Measurements from ENCODE around the gene SCRT2. TPM values are rescaled to one million over a fixed set of nuclear protein-coding genes. Genes with fewer than 3 reads are reported as not detected.

The SCRT2 gene
- total RNA-seq, 1 donor from 2014 or later, result not detected

- no peak for DNase-seq (ENCODE audit: low spot score)
Measured at GRCh38 chr20:672963-673602, 2.5 kb downstream of the SCRT2 start.

GRCh38 chr20:671252-672030 is 4.2 kb downstream of the SCRT2 start:
- no peak for DNase-seq (ENCODE audit: low spot score)

GRCh38 chr20:669573-669972 is 6.0 kb downstream of the SCRT2 start:
- DNase-seq (ENCODE audit: low spot score), result no peak

- DNase-seq (ENCODE audit: low spot score), result no peak
Measured at GRCh38 chr20:668638-669037, 7.0 kb downstream of the SCRT2 start.

- DNase-seq (ENCODE audit: low spot score), result no peak
Measured at GRCh38 chr20:668050-668449, 7.6 kb downstream of the SCRT2 start.

- DNase-seq (ENCODE audit: low spot score), result no peak
Measured at GRCh38 chr20:667351-668034, 8.1 kb downstream of the SCRT2 start.

- no peak for DNase-seq (ENCODE audit: low spot score)
Measured at GRCh38 chr20:666877-667276, 8.7 kb downstream of the SCRT2 start.

- DNase-seq (ENCODE audit: low spot score), result no peak
Measured at GRCh38 chr20:665276-665675, 10.3 kb downstream of the SCRT2 start.

GRCh38 chr20:664576-664975 is 11.0 kb downstream of the SCRT2 start:
- no peak for DNase-seq (ENCODE audit: low spot score)

- no peak for DNase-seq (ENCODE audit: low spot score)
Measured at GRCh38 chr20:664151-664550, 11.5 kb downstream of the SCRT2 start.

GRCh38 chr20:663315-664090 is 12.1 kb downstream of the SCRT2 start:
- DNase-seq (ENCODE audit: low spot score), result no peak

GRCh38 chr20:662277-663192 is 13.1 kb downstream of the SCRT2 start:
- no peak for DNase-seq (ENCODE audit: low spot score)

- no peak for DNase-seq (ENCODE audit: low spot score)
Measured at GRCh38 chr20:661474-662270, 13.9 kb downstream of the SCRT2 start.

- DNase-seq (ENCODE audit: low spot score), result no peak
Measured at GRCh38 chr20:658731-659291, 16.8 kb downstream of the SCRT2 start.

- no peak for DNase-seq (ENCODE audit: low spot score)
Measured at GRCh38 chr20:658202-658601, 17.4 kb downstream of the SCRT2 start.

- DNase-seq (ENCODE audit: low spot score), result no peak
Measured at GRCh38 chr20:655726-656624, 19.6 kb downstream of the SCRT2 start.

- DNase-seq (ENCODE audit: low spot score), result no peak
Measured at GRCh38 chr20:654417-654750, 21.2 kb downstream of the SCRT2 start.

Measured in mesenteric fat pad (tissue), 1 donor.